HG03575 (cell line): ENCODE data around the gene NOD1.
A peak's percentile ranks its signal among the peaks of the same experiment; 100 is the strongest.

Experiments
- ATAC-seq: cut with Tn5 transposase; IDR thresholded peaks from one replicate; pipeline ENCODE4 v1.9.1; 2021; ENCODE audit not compliant: unreplicated experiment, insufficient number of reproducible peaks, low FRiP score; ENCODE audit errors: extremely low read depth

NOD1 gene

GRCh38 chr7:30453921-30454320, 24.7 kb downstream of the NOD1 start:
- no peak for ATAC-seq

- ATAC-seq: no peak
These were observed 25.6 kb downstream of the NOD1 start for GRCh38 chr7:30453016-30453415.

- no peak for ATAC-seq
These were observed 26.2 kb downstream of the NOD1 start for GRCh38 chr7:30452280-30452930.

- ATAC-seq: no peak
These were observed 26.9 kb downstream of the NOD1 start for GRCh38 chr7:30451539-30452279.

GRCh38 chr7:30450983-30451497, 27.5 kb downstream of the NOD1 start:
- no peak for ATAC-seq

- ATAC-seq: no peak
These were observed 28.2 kb downstream of the NOD1 start for GRCh38 chr7:30450240-30450982.

- ATAC-seq: no peak
These were observed 30.0 kb downstream of the NOD1 start for GRCh38 chr7:30448461-30449189.

- no peak for ATAC-seq
These were observed 31.1 kb downstream of the NOD1 start for GRCh38 chr7:30447466-30447865.

GRCh38 chr7:30446266-30446665, 32.3 kb downstream of the NOD1 start:
- no peak for ATAC-seq

- peak; percentile 80 for ATAC-seq
These were observed 32.8 kb downstream of the NOD1 start for GRCh38 chr7:30445770-30446169.

GRCh38 chr7:30437823-30438574, 40.6 kb downstream of the NOD1 start:
- no peak for ATAC-seq

- no peak for ATAC-seq
These were observed 42.1 kb downstream of the NOD1 start for GRCh38 chr7:30436518-30436917.

GRCh38 chr7:30436046-30436445, 42.5 kb downstream of the NOD1 start:
- ATAC-seq: no peak

- ATAC-seq: no peak
These were observed 44.3 kb downstream of the NOD1 start for GRCh38 chr7:30434140-30434799.

GRCh38 chr7:30433506-30433905, 45.1 kb downstream of the NOD1 start:
- ATAC-seq: no peak

GRCh38 chr7:30433082-30433481, 45.5 kb downstream of the NOD1 start:
- ATAC-seq: no peak

- ATAC-seq: no peak
These were observed 47.8 kb downstream of the NOD1 start for GRCh38 chr7:30430777-30431176.

GRCh38 chr7:30430276-30430675, 48.3 kb downstream of the NOD1 start:
- no peak for ATAC-seq
